Endothelial cell of umbilical vein (primary cell): ENCODE results near the gene RPL23. TPM values are rescaled to one million over a fixed set of nuclear protein-coding genes. Genes with fewer than 3 reads are reported as not detected.

ENCODE experiments used
- BruUV-seq: library from RNA; stranded (reverse); fragments of 400-500 nt; replicated peaks from 2 replicates; lab custom pipeline; 2021; lab: Mats Ljungman, UMichigan
- CTCF ChIA-PET: fragments of 300-600, 350-600 bp; sonication (Branson Sonifier 250); formaldehyde crosslinking; loops from one replicate; lab custom pipeline; 2021; ENCODE audit warnings: antibody characterized with exemption, inconsistent platforms; lab: Charles Lee
- POLR2A ChIA-PET: fragments of 300-600, 350-600 bp; sonication (Branson Sonifier 250); formaldehyde crosslinking; loops from one replicate; lab custom pipeline; 2021; ENCODE audit warnings: antibody characterized with exemption, inconsistent platforms; lab: Charles Lee
- DNase-seq: peaks from one replicate; pipeline ENCODE4 v3.0.0-alpha.2; 2011; ENCODE audit warnings: low read depth, low spot score
- FAIRE-seq: peaks from 2 replicates; lab custom pipeline; 2011; peaks lifted over from hg19 to GRCh38; lab: Jason Lieb, UNC
- H2AFZ ChIP-seq: 2 replicates; pipeline ENCODE4 v1.6.0; 2012; ENCODE audit warnings: low read depth, low read length, control low read depth, inconsistent platforms
- H3K27ac ChIP-seq: 2 replicates; pipeline ENCODE4 v1.5.1; 2011; ENCODE audit warnings: low read depth, mild to moderate bottlenecking, control low read depth, low read length, moderate library complexity; ENCODE audit not compliant: insufficient read depth
- H3K27me3 ChIP-seq, 2 experiments: 2 replicates each; pipeline versions ENCODE4 v1.6.0 to v1.6.1; 2011; ENCODE audit warnings: low read length in 2 of 2, mixed read lengths in 1 of 2; ENCODE audit not compliant: control insufficient read depth in 2 of 2, insufficient read depth in 2 of 2
- H3K36me3 ChIP-seq, 2 experiments: 2 replicates in 1 of 2; 3 replicates in 1 of 2; pipeline ENCODE4 v1.5.1; 2011; ENCODE audit warnings: low read length in 2 of 2, mild to moderate bottlenecking in 1 of 2, moderate library complexity in 1 of 2; ENCODE audit not compliant: control insufficient read depth in 2 of 2, insufficient read depth in 2 of 2; ENCODE audit errors: extremely low read depth in 1 of 2
- H3K4me1 ChIP-seq: 3 replicates; pipeline ENCODE4 v1.5.1; 2011; ENCODE audit warnings: mild to moderate bottlenecking, low read length; ENCODE audit not compliant: control insufficient read depth, insufficient read depth; ENCODE audit errors: extremely low read depth
- H3K4me2 ChIP-seq: 2 replicates; pipeline ENCODE4 v1.6.1; 2011; ENCODE audit warnings: low read length, control low read depth, mixed read lengths; ENCODE audit not compliant: insufficient read depth
- H3K4me3 ChIP-seq, 3 experiments: fragments of 200-600 bp in 1 of 3; sonication (generic), shearing (Covaris generic) in 1 of 3; replicated peaks in 1 of 3; 2 replicates each; pipeline ENCODE4 v1.5.1; 2011 to 2016; ENCODE audit warnings: control low read depth in 3 of 3, low read length in 3 of 3, mild to moderate bottlenecking in 2 of 3, inconsistent platforms in 1 of 3, low read depth in 1 of 3, moderate library complexity in 1 of 3; ENCODE audit not compliant: insufficient read depth in 1 of 3
- H3K79me2 ChIP-seq: 2 replicates; pipeline ENCODE4 v1.6.0; 2012; ENCODE audit warnings: low read length, inconsistent platforms; ENCODE audit not compliant: control insufficient read depth, insufficient read depth
- H3K9ac ChIP-seq: replicated peaks from 2 replicates; pipeline ENCODE3; 2011; ENCODE audit warnings: low read length, control low read depth; ENCODE audit not compliant: insufficient read depth; ENCODE audit errors: extremely low read depth
- H3K9me1 ChIP-seq: replicated peaks from 3 replicates; pipeline ENCODE4 v1.6.0; 2011; ENCODE audit warnings: mild to moderate bottlenecking, low read length; ENCODE audit not compliant: control insufficient read depth, insufficient read depth; ENCODE audit errors: extremely low read depth
- H3K9me3 ChIP-seq: replicated peaks from 2 replicates; pipeline ENCODE4 v1.5.1; 2012; ENCODE audit warnings: low read length, inconsistent platforms; ENCODE audit not compliant: control insufficient read depth, insufficient read depth
- H4K20me1 ChIP-seq: replicated peaks from 2 replicates; pipeline ENCODE3; 2011; ENCODE audit warnings: mild to moderate bottlenecking, low read length; ENCODE audit not compliant: control insufficient read depth, insufficient read depth; ENCODE audit errors: extremely low read depth
- FOS ChIP-seq: IDR thresholded peaks from 2 replicates; pipeline ENCODE4 v1.6.1; 2011; ENCODE audit warnings: mild to moderate bottlenecking, low read length, moderate library complexity, borderline replicate concordance; ENCODE audit not compliant: insufficient read depth
- dilution Hi-C: fragments of 300-500 bp; cut with MboI; formaldehyde crosslinking; loops from one replicate; pipeline ENCODE4 v1.15.0; 2019; ENCODE audit warnings: low sequenced_read_pairs; ENCODE audit not compliant: extremely low pct_ligation_motif_present
- intact Hi-C: fragments of 100-400 bp; cut with micrococcal nuclease; formaldehyde crosslinking; loops from one replicate; pipeline ENCODE4 v1.10.0; 2022
- polyA plus RNA-seq, 4 experiments: library from polyadenylated mRNA; depleted of rRNA in 3 of 4; stranded (reverse) in 3 of 4; unstranded in 1 of 4; fragments of >200 nt; gene quantifications; 2 replicates each; pipeline versions ENCODE4 v1.2.1 to v1.2.3, GENCODE V29; 2011 to 2012; ENCODE audit warnings: missing spikeins in 1 of 4
- total RNA-seq: library from RNA; stranded (reverse); gene quantifications from 2 replicates; pipeline ENCODE4 v1.2.3, GENCODE V29; 2021
- TF ChIP-seq, protein P1 (sequence below), 2 donors: IDR thresholded peaks; 1 replicate in 1 of 2; 2 replicates in 1 of 2; pipeline ENCODE4 v1.5.1; 2011; ENCODE audit warnings: low read length in 2 of 2, mild to moderate bottlenecking in 2 of 2, moderate library complexity in 2 of 2, control low read depth in 1 of 2, inconsistent platforms in 1 of 2, low read depth in 1 of 2; ENCODE audit not compliant: insufficient read depth in 1 of 2; ENCODE audit errors: extremely low read depth in 1 of 2

RPL23 gene
- total and polyA plus RNA-seq, 2 donors (not counting 3 experiments of a cell fraction or from before 2014, with no cell fraction given), result 1,292 to 1,847 TPM

- intact Hi-C loops (loop anchor here (5.0 kb wide), 1 partner anchor 165 kb away; no protein-coding TSS in a partner anchor), dilution Hi-C loops (no loop called here)
- Histone ChIP-seq H3K27ac (no peak overlapping the region), H3K9me3 (no peaks in the 10 kb centered on the region), H3K4me1 (peaks cover 31% of the 10 kb centered on the region), H3K36me3 (no peaks in the 10 kb centered on the region), H3K27me3 (no peaks in the 10 kb centered on the region), H4K20me1 (no peaks in the 10 kb centered on the region), H3K4me2 (peak overlapping the region; percentile 72), H3K9me1 (no peaks in the 10 kb centered on the region), H3K4me3 (peak overlapping the region; percentile 4 to 74 (median 25)), H3K79me2 (peaks cover 23% of the 10 kb centered on the region), H3K9ac (no peak overlapping the region), H2AFZ (peak overlapping the region; percentile 47)
- TF ChIP-seq, protein P1, sequence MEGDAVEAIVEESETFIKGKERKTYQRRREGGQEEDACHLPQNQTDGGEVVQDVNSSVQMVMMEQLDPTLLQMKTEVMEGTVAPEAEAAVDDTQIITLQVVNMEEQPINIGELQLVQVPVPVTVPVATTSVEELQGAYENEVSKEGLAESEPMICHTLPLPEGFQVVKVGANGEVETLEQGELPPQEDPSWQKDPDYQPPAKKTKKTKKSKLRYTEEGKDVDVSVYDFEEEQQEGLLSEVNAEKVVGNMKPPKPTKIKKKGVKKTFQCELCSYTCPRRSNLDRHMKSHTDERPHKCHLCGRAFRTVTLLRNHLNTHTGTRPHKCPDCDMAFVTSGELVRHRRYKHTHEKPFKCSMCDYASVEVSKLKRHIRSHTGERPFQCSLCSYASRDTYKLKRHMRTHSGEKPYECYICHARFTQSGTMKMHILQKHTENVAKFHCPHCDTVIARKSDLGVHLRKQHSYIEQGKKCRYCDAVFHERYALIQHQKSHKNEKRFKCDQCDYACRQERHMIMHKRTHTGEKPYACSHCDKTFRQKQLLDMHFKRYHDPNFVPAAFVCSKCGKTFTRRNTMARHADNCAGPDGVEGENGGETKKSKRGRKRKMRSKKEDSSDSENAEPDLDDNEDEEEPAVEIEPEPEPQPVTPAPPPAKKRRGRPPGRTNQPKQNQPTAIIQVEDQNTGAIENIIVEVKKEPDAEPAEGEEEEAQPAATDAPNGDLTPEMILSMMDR (IDR thresholded peaks at IDR 0.05; ENCODE audit: extremely low read depth in 1 of 2, insufficient read depth in 1 of 2, low read depth in 1 of 2, low read length in 2 of 2), result peak in 1 of 2 donors; percentile 7
- TF ChIP-seq FOS, result no peak
- CTCF ChIA-PET, result interaction anchor here (0.7 to 3.6 kb wide), 8 partner anchors 14 to 286 kb away, joined by 3 to 23 read pairs (median 4); partner anchors contain the start of gene RPL23
- no TSS peak for BruUV-seq
- DNase-seq (peak; percentile 66), FAIRE-seq (peak; percentile 85)
- POLR2A ChIA-PET, result interaction anchor here (0.6 to 3.7 kb wide), 3 partner anchors 12 to 43 kb away, joined by 4 to 28 read pairs (median 18); partner anchors contain the start of gene RPL23
Observed at GRCh38 chr17:38867179-38867967, 13.9 kb upstream of the RPL23 start.
